OCI-LY1 (cell line): ENCODE measurements around the gene PATJ.

Experiments
- H2AFZ ChIP-seq: fragments of 200-600 bp; sonication (generic), shearing (Covaris generic); 2 replicates; pipeline ENCODE4 v1.6.0; 2014; ENCODE audit warnings: antibody characterized with exemption, mild to moderate bottlenecking, low read length
- H3F3A ChIP-seq: fragments of 200-600 bp; sonication (generic), shearing (Covaris generic); 2 replicates; pipeline ENCODE4 v1.6.0; 2014; ENCODE audit warnings: mild to moderate bottlenecking, antibody characterized with exemption, low read length, moderate library complexity; ENCODE audit not compliant: insufficient read depth
- H3K27ac ChIP-seq: fragments of 200-600 bp; sonication (generic); 2 replicates; pipeline ENCODE4 v1.5.1; 2014; ENCODE audit warnings: low read length, mixed run types, mild to moderate bottlenecking, low read depth; ENCODE audit not compliant: poor library complexity, severe bottlenecking
- H3K27me3 ChIP-seq: fragments of 200-600 bp; sonication (generic); 2 replicates; pipeline ENCODE4 v1.6.0; 2014; ENCODE audit warnings: antibody characterized with exemption, mild to moderate bottlenecking, low read length, moderate library complexity; ENCODE audit not compliant: insufficient read depth
- H3K36me3 ChIP-seq: fragments of 200-600 bp; sonication (generic); 2 replicates; pipeline ENCODE4 v1.6.1; 2014; ENCODE audit warnings: mild to moderate bottlenecking, antibody characterized with exemption, low read length, moderate library complexity, mixed read lengths; ENCODE audit not compliant: insufficient read depth
- H3K4me1 ChIP-seq: fragments of 200-600 bp; sonication (generic); 2 replicates; pipeline ENCODE4 v1.5.1; 2014; ENCODE audit warnings: mild to moderate bottlenecking, low read length, moderate library complexity; ENCODE audit not compliant: insufficient read depth, severe bottlenecking
- H3K4me2 ChIP-seq: fragments of 200-600 bp; sonication (generic), shearing (Covaris generic); 2 replicates; pipeline ENCODE4 v1.6.1; 2014; ENCODE audit warnings: low read length
- H3K4me3 ChIP-seq: fragments of 200-600 bp; sonication (generic); 2 replicates; pipeline ENCODE4 v1.5.1; 2014; ENCODE audit warnings: low read length, low read depth, mild to moderate bottlenecking, mixed read lengths; ENCODE audit not compliant: poor library complexity, severe bottlenecking
- H3K79me2 ChIP-seq: fragments of 200-600 bp; shearing (Covaris generic); 2 replicates; pipeline ENCODE4 v1.6.1; 2016; ENCODE audit warnings: mixed run types, low read length, mixed read lengths; ENCODE audit not compliant: insufficient read depth
- H3K9ac ChIP-seq: fragments of 200-600 bp; sonication (generic), shearing (Covaris generic); 2 replicates; pipeline ENCODE4 v1.6.1; 2014; ENCODE audit warnings: mild to moderate bottlenecking, low read length, mixed read lengths
- H3K9me2 ChIP-seq: fragments of 200-600 bp; sonication (generic), shearing (Covaris generic); 2 replicates; pipeline ENCODE4 v1.6.1; 2014; ENCODE audit warnings: low read depth, mild to moderate bottlenecking, low read length, mixed read lengths
- H3K9me3 ChIP-seq: fragments of 200-600 bp; shearing (Covaris generic); 2 replicates; pipeline ENCODE4 v1.6.1; 2014; ENCODE audit warnings: low read length, mixed read lengths
- H4K20me1 ChIP-seq: fragments of 200-600 bp; sonication (generic), shearing (Covaris generic); 2 replicates; pipeline ENCODE4 v1.6.0; 2016; ENCODE audit warnings: mild to moderate bottlenecking, low read length; ENCODE audit not compliant: insufficient read depth
- EZH2 ChIP-seq: fragments of 200-600 bp; sonication (generic), shearing (Covaris generic); IDR thresholded peaks from 2 replicates; pipeline ENCODE4 v1.8.0; 2017; ENCODE audit warnings: borderline replicate concordance, mixed run types, mild to moderate bottlenecking, antibody characterized with exemption, low read length, moderate library complexity, mixed read lengths
- TF ChIP-seq, protein P1 (sequence below): fragments of 200-600 bp; sonication (generic), shearing (Covaris generic); IDR thresholded peaks from 2 replicates; pipeline ENCODE4 v1.5.1; 2017; ENCODE audit warnings: mild to moderate bottlenecking, antibody characterized with exemption, low read length, moderate library complexity, mixed read lengths

Gene PATJ

DNA sequence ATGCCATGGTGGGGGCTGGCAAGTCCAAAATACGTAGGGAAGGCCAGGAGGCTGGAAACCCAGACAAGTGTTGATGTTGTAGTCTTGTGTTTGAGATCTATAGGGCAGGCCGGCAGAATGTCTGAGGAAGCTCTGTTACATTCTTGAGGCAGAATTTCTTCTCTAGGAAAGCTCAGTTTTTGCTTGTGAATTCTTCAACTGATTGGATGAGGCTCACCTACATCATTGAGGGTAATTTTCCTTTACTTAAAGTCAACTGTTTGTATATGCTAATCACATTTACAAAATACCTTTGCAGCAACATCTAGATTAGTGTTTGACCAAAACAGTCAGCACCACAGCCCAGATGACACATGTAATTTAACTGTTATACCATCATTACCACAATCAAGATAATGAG is 37.0 kb downstream of the PATJ start:
- Histone ChIP-seq H4K20me1 (no peaks in the 10 kb centered on the region), H3K36me3 (no peaks in the 10 kb centered on the region), H3K4me3 (no peak overlapping the region), H3K79me2 (no peaks in the 10 kb centered on the region), H3K9ac (no peak overlapping the region), H3K9me2 (no peaks in the 10 kb centered on the region), H3K4me1 (peaks cover 26% of the 10 kb centered on the region), H3K9me3 (no peaks in the 10 kb centered on the region), H3K27me3 (no peaks in the 10 kb centered on the region), H2AFZ (no peak overlapping the region), H3K4me2 (no peak overlapping the region), H3K27ac (no peak overlapping the region), H3F3A (no peaks in the 10 kb centered on the region)
- TF ChIP-seq, protein P1, sequence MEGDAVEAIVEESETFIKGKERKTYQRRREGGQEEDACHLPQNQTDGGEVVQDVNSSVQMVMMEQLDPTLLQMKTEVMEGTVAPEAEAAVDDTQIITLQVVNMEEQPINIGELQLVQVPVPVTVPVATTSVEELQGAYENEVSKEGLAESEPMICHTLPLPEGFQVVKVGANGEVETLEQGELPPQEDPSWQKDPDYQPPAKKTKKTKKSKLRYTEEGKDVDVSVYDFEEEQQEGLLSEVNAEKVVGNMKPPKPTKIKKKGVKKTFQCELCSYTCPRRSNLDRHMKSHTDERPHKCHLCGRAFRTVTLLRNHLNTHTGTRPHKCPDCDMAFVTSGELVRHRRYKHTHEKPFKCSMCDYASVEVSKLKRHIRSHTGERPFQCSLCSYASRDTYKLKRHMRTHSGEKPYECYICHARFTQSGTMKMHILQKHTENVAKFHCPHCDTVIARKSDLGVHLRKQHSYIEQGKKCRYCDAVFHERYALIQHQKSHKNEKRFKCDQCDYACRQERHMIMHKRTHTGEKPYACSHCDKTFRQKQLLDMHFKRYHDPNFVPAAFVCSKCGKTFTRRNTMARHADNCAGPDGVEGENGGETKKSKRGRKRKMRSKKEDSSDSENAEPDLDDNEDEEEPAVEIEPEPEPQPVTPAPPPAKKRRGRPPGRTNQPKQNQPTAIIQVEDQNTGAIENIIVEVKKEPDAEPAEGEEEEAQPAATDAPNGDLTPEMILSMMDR = no peak
- TF ChIP-seq EZH2 = no peak

GRCh38 chr1:61781151-61781550 is 38.9 kb downstream of the PATJ start:
- Histone ChIP-seq H3K27ac (peak overlapping the region; percentile 41), H3K4me1 (peaks cover 17% of the 10 kb centered on the region), H3K79me2 (no peaks in the 10 kb centered on the region), H4K20me1 (no peaks in the 10 kb centered on the region), H3F3A (no peaks in the 10 kb centered on the region), H2AFZ (no peak overlapping the region), H3K36me3 (no peaks in the 10 kb centered on the region), H3K9ac (no peak overlapping the region), H3K9me2 (no peaks in the 10 kb centered on the region), H3K4me2 (no peak overlapping the region), H3K9me3 (no peaks in the 10 kb centered on the region), H3K4me3 (no peak overlapping the region), H3K27me3 (no peaks in the 10 kb centered on the region)
- TF ChIP-seq, protein P1 = no peak
- no peak for TF ChIP-seq EZH2

GRCh38 chr1:61782771-61783170 is 40.5 kb downstream of the PATJ start:
- Histone ChIP-seq H3K27me3 (no peaks in the 10 kb centered on the region), H2AFZ (no peak overlapping the region), H3K9ac (no peak overlapping the region), H3K4me3 (no peak overlapping the region), H3K36me3 (0 out of 2 replicates have a peak, but pooled peaks cover 2% of the 10 kb centered on the region), H3K27ac (peak overlapping the region; percentile 44), H3K9me3 (no peaks in the 10 kb centered on the region), H3F3A (no peaks in the 10 kb centered on the region), H3K9me2 (no peaks in the 10 kb centered on the region), H3K4me1 (peaks cover 13% of the 10 kb centered on the region), H3K4me2 (peak overlapping the region; percentile 2; the same call in 1 of the 2 replicates), H4K20me1 (no peaks in the 10 kb centered on the region), H3K79me2 (no peaks in the 10 kb centered on the region)
- no peak for TF ChIP-seq EZH2
- TF ChIP-seq, protein P1 = no peak
